Astrocyte of the cerebellum (primary cell): Measurements from ENCODE around the gene EPM2AIP1.

Experiments used
- DNase-seq: peaks from one replicate; pipeline ENCODE4 v3.0.0-alpha.2; 2011; ENCODE audit warnings: low read depth
- H3K4me3 ChIP-seq: 2 replicates; pipeline ENCODE4 v1.5.1; 2011; ENCODE audit warnings: mild to moderate bottlenecking, low read depth, low read length, moderate library complexity
- CTCF ChIP-seq: IDR thresholded peaks from 2 replicates; pipeline ENCODE4 v1.5.1; 2012; ENCODE audit warnings: low read length, low read depth, moderate library complexity, mild to moderate bottlenecking; ENCODE audit errors: missing control alignments
- in situ Hi-C: cut with HindIII; loops from 2 replicates; pipeline ENCODE4 v1.10.0; 2017; ENCODE audit warnings: low sequenced_read_pairs

Gene EPM2AIP1

GRCh38 chr3:37026851-37027250 lies 33.9 kb upstream of the EPM2AIP1 start:
- no peak for DNase-seq
- no peak for TF ChIP-seq CTCF
- in situ Hi-C loops = loop anchor here (25.0 kb wide), 1 partner anchor 185 kb away; no protein-coding TSS in a partner anchor

DNA sequence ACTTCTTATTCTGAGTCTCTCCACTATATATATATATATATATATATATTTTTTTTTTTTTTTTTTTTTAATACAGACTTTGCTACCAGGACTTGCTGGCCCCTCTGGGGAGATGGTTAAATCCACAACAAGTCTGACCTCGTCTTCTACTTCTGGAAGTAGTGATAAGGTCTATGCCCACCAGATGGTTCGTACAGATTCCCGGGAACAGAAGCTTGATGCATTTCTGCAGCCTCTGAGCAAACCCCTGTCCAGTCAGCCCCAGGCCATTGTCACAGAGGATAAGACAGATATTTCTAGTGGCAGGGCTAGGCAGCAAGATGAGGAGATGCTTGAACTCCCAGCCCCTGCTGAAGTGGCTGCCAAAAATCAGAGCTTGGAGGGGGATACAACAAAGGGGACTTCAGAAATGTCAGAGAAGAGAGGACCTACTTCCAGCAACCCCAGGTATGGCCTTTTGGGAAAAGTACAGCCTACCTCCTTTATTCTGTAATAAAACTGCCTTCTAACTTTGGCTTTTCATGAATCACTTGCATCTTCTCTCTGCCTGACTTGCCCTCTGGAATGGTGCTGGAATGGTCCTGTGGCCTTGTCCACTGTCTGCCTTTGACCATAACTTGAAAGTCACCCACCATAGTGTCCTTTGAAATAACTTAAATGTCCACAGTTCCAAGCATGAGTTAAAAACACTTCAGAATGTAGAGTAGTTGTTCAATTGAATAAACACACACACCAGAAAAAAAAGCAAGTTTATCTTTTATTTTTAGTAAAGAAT lies 32.8 kb upstream of the EPM2AIP1 start:
- no peak for TF ChIP-seq CTCF
- no peak for DNase-seq
- no peak overlapping the region for H3K4me3 ChIP-seq
- in situ Hi-C loops = loop anchor here (25.0 kb wide), 1 partner anchor 187 kb away; no protein-coding TSS in a partner anchor

More at GRCh38 chr3:37026851-37027250, 33.9 kb upstream of the EPM2AIP1 start:
- no peak overlapping the region for H3K4me3 ChIP-seq

GRCh38 chr3:37024820-37025405 lies 32.0 kb upstream of the EPM2AIP1 start:
- DNase-seq = no peak
- TF ChIP-seq CTCF = no peak
- no peak overlapping the region for H3K4me3 ChIP-seq
- in situ Hi-C loops = loop anchor here (25.0 kb wide), 1 partner anchor 187 kb away; no protein-coding TSS in a partner anchor

DNA sequence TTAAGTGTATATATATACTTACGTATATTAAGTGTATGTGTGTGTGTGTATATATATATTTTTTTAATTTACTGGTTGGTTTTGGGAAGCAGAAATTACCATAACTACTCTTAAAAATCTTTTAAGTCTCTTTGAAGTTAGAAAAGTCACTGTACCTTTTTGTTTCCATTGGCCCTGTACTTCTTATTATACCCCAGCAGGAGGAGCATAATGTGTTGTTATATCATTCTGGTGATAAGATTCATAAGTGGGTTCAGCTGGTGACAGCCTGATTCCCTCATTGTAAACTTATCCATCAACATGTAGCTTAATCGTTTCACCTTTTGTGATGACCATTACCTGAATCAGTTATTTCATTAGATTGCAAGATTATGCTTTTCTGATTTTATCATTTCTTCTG lies 31.2 kb upstream of the EPM2AIP1 start:
- in situ Hi-C loops = no loop called here
- H3K4me3 ChIP-seq = no peak overlapping the region
- no peak for DNase-seq
- peak; percentile 31 for TF ChIP-seq CTCF

DNA sequence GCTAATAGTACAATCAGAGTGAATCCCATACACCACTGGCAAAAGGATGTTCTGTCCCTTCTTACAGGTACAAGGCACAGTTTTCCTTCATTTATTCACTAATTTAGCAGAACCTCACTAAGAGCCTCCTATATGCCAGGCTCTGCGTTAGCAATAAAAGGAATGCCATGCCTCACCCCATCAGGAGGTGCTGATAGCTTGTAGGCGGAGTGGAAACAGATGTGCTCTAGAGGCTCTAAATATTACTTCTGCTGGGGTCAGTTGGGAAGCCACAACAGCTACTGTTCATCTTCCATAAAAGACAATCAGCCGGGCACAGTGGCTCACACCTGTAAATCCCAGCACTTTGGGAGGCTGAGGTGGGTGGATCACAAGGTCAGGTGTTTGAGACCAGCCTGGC lies 24.8 kb upstream of the EPM2AIP1 start:
- no peak overlapping the region for H3K4me3 ChIP-seq
- in situ Hi-C loops = no loop called here
- no peak for DNase-seq
- TF ChIP-seq CTCF = no peak

DNA sequence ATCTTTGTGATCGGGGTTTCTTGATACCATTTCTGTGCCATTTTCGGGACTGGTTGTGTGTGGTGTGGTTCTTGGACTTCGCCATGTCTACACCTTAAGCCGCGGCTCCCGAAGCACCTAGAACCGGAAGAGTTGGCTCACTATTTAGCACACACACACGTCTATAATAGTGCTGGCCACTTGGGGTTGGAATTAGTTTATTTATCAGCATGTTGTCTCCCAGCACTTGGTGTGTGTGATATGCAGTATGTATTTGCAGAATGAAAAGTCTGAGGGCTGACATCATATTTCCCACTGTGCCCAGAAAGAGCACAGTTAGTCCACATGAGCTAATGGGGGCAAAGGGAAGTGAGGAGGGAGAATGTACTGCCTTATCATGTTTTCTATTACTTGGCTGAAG lies 24.0 kb upstream of the EPM2AIP1 start:
- DNase-seq = no peak
- in situ Hi-C loops = no loop called here
- TF ChIP-seq CTCF = no peak
- no peak overlapping the region for H3K4me3 ChIP-seq
